Measurements from ENCODE around the gene NARF.
"Not testable (repeated sequence)": the region's sequence is repeated elsewhere in the genome, so short reads cannot be mapped to it uniquely, and the experiment has no call there.

The NARF gene

DNA sequence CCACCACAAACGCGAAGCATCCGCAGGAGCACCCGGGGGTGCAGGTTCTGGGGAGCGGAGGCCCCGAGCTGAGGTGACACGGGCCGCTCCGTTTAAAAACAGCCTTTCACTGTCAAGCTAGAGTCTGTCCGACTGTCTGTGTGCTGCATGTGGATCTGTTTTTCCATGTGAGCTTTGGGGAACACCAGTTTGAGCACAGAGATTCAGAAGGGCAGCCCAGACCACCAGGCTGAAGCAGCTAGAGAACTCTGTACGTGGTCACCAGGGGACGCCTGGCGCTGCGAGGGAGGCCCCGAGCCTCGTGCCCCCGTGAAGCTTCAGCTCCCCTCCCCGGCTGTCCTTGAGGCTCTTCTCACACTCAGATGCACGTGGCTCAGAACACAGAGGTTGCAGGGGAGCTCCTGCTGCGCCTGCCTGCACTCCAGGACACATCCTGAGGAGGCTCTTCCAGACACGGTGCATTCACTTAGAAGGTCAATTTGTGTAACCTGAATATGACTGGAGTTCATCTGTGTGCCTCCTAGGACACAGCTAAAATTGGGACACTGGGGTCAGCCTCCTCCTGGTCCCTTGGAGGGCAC is 45.3 kb downstream of the NARF start:
- no peak for DNase-seq

DNA sequence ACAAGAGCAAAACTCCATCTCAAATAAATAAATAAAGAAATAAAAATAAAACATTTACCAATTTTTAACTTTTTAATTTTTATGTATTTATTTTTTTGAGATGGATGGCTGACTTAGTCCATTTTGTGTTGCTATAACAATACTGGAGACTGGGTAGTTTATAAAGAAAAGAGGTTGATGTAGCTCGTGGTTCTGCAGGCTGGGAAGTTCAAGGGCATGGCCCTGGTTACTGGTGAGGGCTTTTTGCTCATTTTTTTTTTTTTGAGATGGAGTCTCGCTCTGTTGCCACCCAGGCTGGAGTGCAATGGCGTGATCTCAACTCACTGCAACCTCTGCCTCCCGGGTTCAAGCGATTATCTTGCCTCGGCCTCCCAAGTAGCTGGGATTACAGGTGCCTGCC is 46.8 kb downstream of the NARF start:
- no peak for DNase-seq

DNA sequence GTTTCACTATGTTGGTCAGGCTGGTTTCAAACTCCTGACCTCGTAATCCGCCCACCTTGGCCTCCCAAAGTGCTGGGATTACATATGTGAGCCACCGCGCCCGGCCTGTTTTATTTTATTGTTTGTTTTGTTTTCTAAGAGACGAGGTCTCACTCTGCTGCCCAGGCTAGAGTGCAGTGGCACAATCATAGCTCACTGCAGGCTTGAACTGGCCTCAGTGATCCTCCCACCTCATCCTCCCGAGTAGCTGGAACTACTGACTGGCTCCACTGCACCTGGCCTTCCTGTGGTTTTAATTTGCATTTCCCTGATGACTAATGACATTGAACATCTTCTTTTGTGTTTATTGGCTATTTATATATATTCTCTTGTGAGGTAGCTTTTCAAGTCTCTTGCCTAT is 47.9 kb downstream of the NARF start:
- not testable (repeated sequence) for DNase-seq

DNA sequence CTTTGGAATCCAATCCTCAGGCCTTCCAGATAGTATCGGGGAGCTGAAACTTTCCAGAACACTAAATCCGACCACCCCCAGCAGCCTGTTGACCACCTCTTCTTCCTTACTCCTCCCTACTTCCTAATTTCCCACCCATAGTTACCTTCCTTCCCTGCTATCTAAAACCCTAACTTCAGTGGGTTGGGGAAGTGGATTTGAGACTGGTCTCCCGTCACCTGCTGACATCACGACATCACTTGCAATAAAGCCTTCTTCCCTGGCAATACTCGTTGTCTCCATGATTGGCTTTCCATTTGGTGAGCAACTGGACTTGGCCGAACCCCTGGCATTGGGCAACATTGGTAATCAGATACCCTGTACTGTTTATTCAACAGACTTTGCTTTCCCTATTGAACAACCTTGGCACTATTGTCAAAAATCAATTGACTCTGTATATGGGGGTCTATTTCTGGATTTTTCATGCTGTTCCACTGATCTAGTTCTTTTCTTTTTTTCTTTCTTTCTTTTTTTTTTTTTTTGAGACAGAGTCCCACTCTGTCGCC is 49.2 kb downstream of the NARF start:
- DNase-seq, result no peak

GRCh38 chr17:82511642-82512041 is 53.1 kb downstream of the NARF start:
- not testable (repeated sequence) for DNase-seq

GRCh38 chr17:82513864-82514263 is 55.3 kb downstream of the NARF start:
- DNase-seq, result not testable (repeated sequence)

DNA sequence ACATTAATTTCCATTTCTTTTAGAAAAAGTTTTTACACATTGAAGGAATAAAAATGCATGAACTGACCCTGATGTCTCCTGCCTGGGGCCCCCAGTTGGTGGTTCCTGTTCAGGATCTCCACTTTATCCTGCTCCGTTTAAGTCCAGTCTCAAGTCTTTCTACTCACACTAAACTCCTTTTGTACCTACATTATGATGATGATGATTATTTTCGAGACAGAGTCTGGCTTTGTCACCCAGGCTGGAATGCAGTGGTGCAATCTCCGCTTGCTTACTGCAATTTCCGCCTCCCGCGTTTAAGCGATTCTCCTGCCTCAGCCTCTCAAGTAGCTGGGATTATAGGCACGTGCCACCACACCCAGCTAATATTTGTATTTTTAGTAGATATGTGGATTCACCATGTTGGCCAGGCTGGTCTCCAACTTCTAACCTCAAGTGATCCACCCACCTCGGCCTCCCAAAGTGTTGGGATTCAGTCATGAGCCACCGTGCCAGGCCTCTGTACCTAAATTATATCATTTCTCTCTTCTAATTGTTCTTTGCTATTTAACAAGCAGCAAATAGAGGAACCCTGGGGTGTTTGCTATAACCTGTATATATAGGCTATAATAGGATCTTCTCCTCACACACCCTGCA is 58.8 kb downstream of the NARF start:
- DNase-seq, result no peak

DNA sequence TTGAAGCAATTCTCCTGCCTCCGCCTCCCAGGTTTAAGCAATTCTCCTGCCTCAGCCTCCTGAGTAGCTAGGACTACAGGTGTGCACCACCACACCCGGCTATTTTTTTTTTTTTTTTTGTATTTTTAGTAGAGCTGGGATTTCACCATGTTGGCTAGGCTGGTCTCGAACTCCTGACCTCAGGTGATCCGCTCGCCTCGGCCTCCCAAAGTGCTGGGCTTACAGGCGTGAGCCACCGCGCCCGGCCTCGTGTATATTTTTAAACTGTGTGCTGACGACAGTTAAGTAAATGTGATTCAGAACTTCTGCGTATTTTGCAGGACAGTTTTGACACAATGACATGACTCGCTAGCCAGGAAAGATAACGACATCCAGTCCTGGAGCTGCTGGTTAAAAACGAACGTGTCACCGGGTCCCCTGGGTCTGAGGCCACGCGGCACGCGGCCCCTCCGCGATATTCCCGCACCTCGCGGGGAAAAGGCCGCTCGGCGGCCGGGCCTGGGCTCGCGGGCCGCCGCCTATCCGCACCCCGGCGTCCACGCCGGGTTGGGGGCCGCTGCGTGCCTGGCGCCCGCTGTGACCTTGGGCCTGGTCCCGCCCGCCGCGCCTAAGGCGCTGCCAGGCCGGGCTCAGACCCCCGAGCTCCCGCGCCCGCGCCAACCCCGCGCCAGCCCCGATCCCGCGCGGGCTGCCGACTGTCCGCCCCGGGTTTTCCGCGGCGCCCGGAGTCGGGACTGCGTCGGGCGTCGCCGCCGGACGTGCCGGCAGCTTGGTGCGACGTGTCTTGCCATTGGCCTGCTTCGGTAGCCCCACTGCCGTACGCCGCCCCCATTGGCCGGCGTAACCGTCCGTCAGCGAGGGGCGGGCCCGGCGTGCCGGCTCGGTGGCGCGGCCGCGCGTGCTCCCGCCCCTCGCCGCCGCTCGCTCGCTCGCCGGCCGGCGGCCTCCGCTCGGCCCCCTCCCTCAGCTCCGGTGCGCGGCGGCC is 60.6 kb downstream of the NARF start, which contains the start of gene FOXK2:
TSS of gene FOXK2 (plus strand) at position 907 of the 985 bp plus-strand sequence. CDS start 157 bp downstream, outside the sequence.
- DNase-seq, result peak; percentile 93

- peak; percentile 46 for DNase-seq
Observed at GRCh38 chr17:82519971-82520903, 61.7 kb downstream of the NARF start.

- DNase-seq, result no peak
Observed at GRCh38 chr17:82524540-82524939, 66.0 kb downstream of the NARF start.

GRCh38 chr17:82525712-82526111 is 67.2 kb downstream of the NARF start:
- DNase-seq, result no peak

- no peak for DNase-seq
Observed at GRCh38 chr17:82527898-82528297, 69.4 kb downstream of the NARF start.

DNA sequence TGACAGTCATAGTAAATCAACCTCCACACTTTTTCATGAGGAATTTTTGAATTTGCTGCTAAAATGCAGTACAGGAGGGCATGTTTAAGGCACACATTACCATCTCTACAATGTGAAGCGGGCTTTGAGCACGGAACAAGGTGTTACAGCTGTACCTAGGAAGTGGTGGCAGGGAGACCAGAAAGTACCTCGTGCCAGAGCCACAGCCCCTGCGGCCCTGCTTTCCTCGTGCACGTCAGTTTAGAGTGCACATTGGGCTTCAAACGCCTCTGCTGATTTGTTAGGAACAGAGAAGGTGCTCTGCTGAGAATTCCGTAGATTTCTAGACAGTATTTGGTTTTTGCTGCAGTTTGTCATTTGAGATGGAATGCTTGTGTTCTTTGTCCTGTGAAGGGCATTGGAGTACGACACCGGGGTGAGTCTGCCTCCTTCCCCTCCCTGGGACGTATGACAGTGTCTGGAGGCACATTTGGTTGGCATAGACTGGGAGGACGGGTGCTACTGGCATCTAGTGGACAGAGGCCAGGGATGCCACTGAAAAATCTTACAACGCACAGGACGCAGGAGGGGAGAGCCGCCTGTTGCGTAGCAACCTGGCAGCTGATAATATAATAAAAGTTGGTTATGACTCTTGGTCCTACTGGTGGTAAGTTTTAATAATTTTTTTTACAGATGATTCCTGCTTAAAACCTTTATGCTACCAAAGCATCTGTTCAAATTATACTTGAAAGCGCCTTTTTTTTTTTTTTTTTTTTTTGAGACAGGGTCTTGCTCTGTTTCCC is 70.1 kb downstream of the NARF start:
- DNase-seq, result no peak

GRCh38 chr17:82529914-82530300 is 71.4 kb downstream of the NARF start:
- no peak for DNase-seq

DNA sequence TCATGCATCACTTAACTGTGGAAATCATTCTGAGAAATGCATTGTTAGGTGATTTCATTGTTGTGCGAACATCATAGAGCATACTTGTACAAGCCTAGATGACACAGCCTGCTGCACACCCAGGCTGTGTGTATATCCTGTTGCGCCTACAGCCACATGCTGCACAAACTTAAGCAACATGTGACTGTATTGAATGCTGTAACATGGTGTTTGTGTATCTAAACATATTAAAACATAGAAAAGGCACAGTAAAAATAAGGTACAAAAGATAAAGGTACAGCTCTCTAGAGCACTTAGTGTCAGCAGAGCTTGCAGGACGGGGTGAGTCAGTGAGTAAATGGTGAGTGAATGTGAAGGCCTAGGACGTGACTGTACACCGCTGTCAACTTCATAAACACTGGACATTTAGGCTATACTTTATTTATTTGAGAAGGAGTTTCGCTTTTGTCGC is 72.9 kb downstream of the NARF start:
- no peak for DNase-seq

GRCh38 chr17:82534401-82534812 is 75.9 kb downstream of the NARF start:
- no peak for DNase-seq

GRCh38 chr17:82536512-82537201 is 78.1 kb downstream of the NARF start:
- no peak for DNase-seq

DNA sequence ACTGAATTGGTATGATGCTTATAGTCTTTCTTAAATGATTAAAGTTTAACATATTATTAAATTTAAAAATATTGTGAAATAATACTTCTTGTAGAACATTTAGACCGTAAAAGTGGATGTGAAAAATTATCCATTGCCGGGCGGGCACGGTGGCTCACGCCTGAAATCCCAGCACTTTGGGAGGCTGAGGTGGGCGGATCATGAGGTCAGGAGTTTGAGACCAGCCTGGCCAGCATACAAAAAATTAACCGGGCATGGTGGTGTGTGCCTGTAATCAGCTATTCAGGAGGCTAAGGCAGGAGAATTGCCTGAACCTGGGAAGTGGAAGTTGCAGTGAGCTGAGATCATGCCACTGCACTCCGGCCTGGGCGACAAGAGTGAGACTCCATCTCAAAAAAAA is 78.7 kb downstream of the NARF start:
- not testable (repeated sequence) for DNase-seq

GRCh38 chr17:82539076-82539475 is 80.5 kb downstream of the NARF start:
- not testable (repeated sequence) for DNase-seq

Measured in activated CD8-positive, alpha-beta memory T cell treated with anti-CD3 and anti-CD28 coated beads, Interleukin-2, amount 50 U/mL, for 4 hours (primary cell).